Body of pancreas (tissue), 4 donors: ENCODE results near the gene NFYB. TPM values are rescaled to one million over a fixed set of nuclear protein-coding genes. Genes with fewer than 3 reads are reported as not detected.
A peak's percentile ranks its signal among the peaks of the same experiment; 100 is the strongest.

Experiments
- ATAC-seq: fragments of 150-250 bp; one replicate; pipeline ENCODE4 v1.9.1; 2016
- DNase-seq, 4 donors: peaks; one replicate each; pipeline ENCODE4 v3.0.0-alpha.2; 2019
- H3K27ac ChIP-seq, 4 donors: fragments of 200-600 bp; sonication (generic); 1 replicate in 3 of 4; 2 replicates in 1 of 4; pipeline versions ENCODE4 v1.5.1 to v1.6.1; 2016 to 2019; ENCODE audit warnings: mild to moderate bottlenecking in 1 of 4, mixed read lengths in 1 of 4, moderate library complexity in 1 of 4
- H3K27me3 ChIP-seq, 2 donors: fragments of 200-600 bp; sonication (generic); one replicate each; pipeline ENCODE4 v1.6.0; 2016; ENCODE audit warnings: mild to moderate bottlenecking in 1 of 2
- H3K36me3 ChIP-seq, 2 donors: fragments of 200-600 bp; sonication (generic); replicated peaks in 1 of 2; 2 replicates each; pipeline ENCODE4 v1.5.1; 2016; ENCODE audit warnings: low read depth in 2 of 2; ENCODE audit not compliant: insufficient read depth in 1 of 2
- H3K4me1 ChIP-seq: fragments of 200-600 bp; sonication (generic); one replicate; pipeline ENCODE4 v1.6.0; 2016
- H3K4me3 ChIP-seq, 2 donors: fragments of 200-600 bp; sonication (generic); 1 replicate in 1 of 2; 2 replicates in 1 of 2; pipeline ENCODE4 v1.5.1; 2016 to 2019
- H3K9me3 ChIP-seq, 3 donors: fragments of 200-600 bp; sonication (generic); 1 replicate in 2 of 3; 2 replicates in 1 of 3; pipeline ENCODE4 v1.5.1; 2016
- CTCF ChIP-seq, 7 experiments: fragments of 450-650 bp in 4 of 7; fragments of 200-600 bp in 3 of 7; sonication (generic) in 3 of 7; IDR thresholded peaks; one replicate each; pipeline ENCODE4 v1.5.1; 2016 to 2019; ENCODE audit warnings: antibody characterized with exemption in 7 of 7
- POLR2A ChIP-seq, 3 donors: fragments of 450-650 bp; IDR thresholded peaks; one replicate each; pipeline ENCODE4 v1.6.1; 2016; ENCODE audit warnings: antibody characterized with exemption in 3 of 3, mild to moderate bottlenecking in 2 of 3
- WGBS, 2 donors: methylation state at CpG; one replicate each; pipeline ENCODE4 v1.1.5; 2017; 5-methylcytosine and 5-hydroxymethylcytosine counted together
- intact Hi-C: fragments of 100-400 bp; cut with DNase I; formaldehyde crosslinking; loops from one replicate; pipeline ENCODE4 v1.15.1; 2023
- total RNA-seq, 2 donors: library from RNA; depleted of rRNA; stranded (reverse); fragments of >200 nt; gene quantifications; one replicate each; pipeline ENCODE4 v1.1.0, GENCODE V29; 2016

NFYB gene
- total RNA-seq, 2 donors from 2014 or later: 15.2 to 15.6 TPM

- H3K4me3 ChIP-seq: no peak overlapping the region
- H3K27ac ChIP-seq: peak overlapping the region in 2 of 4 donors; percentile 64 to 65
- H3K9me3 ChIP-seq: no peaks in the 10 kb centered on the region
- peaks cover 30% of the 10 kb centered on the region for H3K4me1 ChIP-seq
- intact Hi-C loops: no loop called here
- H3K27me3 ChIP-seq: no peaks in the 10 kb centered on the region
- 92 to 96% methylated on average over 7 of the region's 7 CpGs for WGBS, 2 donors
- no peaks in the 10 kb centered on the region for H3K36me3 ChIP-seq
- no peak for ATAC-seq
- no peak for DNase-seq
- no peak for TF ChIP-seq CTCF (IDR thresholded peaks at IDR 0.05)
- no peak for TF ChIP-seq POLR2A (IDR thresholded peaks at IDR 0.05)
Measured at GRCh38 chr12:104138797-104139152, 765 bp upstream of the NFYB start.

GRCh38 chr12:104137001-104137901 lies 759 bp downstream of the NFYB start:
- intact Hi-C loops: no loop called here
- peak; percentile 10 for ATAC-seq
- Histone ChIP-seq H3K4me1 (peaks cover 40% of the 10 kb centered on the region), H3K36me3 (no peaks in the 10 kb centered on the region), H3K9me3 (no peaks in the 10 kb centered on the region), H3K27me3 (no peaks in the 10 kb centered on the region), H3K4me3 (peak overlapping the region; percentile 45 to 51), H3K27ac (peak overlapping the region; percentile 86 to 90 (median 88))
- peak; percentile 44 to 54 (median 46) for DNase-seq
- WGBS, 2 donors: 0 to 1% methylated on average over 17 to 74 of the region's 78 CpGs
- TF ChIP-seq POLR2A (IDR thresholded peaks at IDR 0.05) (peak in 2 of 3 donors; percentile 39 to 50), CTCF (IDR thresholded peaks at IDR 0.05) (no peak)

DNA sequence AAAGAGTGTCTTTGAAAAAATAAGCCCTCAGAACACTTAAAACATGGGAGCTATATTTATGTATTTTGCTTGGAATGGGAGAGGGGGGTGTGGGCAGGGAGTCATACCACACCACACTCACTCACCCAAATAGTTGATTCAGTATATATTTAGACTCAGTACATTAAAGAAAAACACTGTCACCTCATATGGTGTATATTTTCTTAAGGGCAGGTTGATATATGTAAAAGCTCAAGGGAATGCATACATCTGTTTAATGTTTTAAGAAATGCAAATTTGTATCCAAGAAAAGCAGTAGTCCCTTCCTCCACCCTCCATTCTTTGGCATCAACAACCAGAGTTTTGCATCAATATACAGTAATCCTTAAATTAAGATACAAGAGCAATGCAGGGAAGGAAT lies 1.4 kb downstream of the NFYB start:
- no peak for TF ChIP-seq POLR2A (IDR thresholded peaks at IDR 0.05)
- TF ChIP-seq CTCF (IDR thresholded peaks at IDR 0.05): no peak
- ATAC-seq: no peak
- no peaks in the 10 kb centered on the region for H3K36me3 ChIP-seq
- no peak for DNase-seq
- intact Hi-C loops: no loop called here
- no peaks in the 10 kb centered on the region for H3K9me3 ChIP-seq
- H3K4me1 ChIP-seq: peaks cover 46% of the 10 kb centered on the region
- H3K27ac ChIP-seq: peak overlapping the region in 2 of 4 donors; percentile 87 to 88
- no peaks in the 10 kb centered on the region for H3K27me3 ChIP-seq
- H3K4me3 ChIP-seq: peak overlapping the region in 1 of 2 donors; percentile 51

GRCh38 chr12:104134882-104135281 lies 3.1 kb downstream of the NFYB start:
- H3K27ac ChIP-seq: no peak overlapping the region
- no peak for DNase-seq
- no peak overlapping the region for H3K4me3 ChIP-seq
- ATAC-seq: no peak
- H3K36me3 ChIP-seq: no peaks in the 10 kb centered on the region
- peaks cover 51% of the 10 kb centered on the region for H3K4me1 ChIP-seq
- H3K9me3 ChIP-seq: no peaks in the 10 kb centered on the region
- no peaks in the 10 kb centered on the region for H3K27me3 ChIP-seq
- TF ChIP-seq POLR2A (IDR thresholded peaks at IDR 0.05) (no peak), CTCF (IDR thresholded peaks at IDR 0.05) (no peak)
- WGBS, 2 donors: 90 to 100% methylated on average over 1 of the region's 1 CpG
- intact Hi-C loops: no loop called here

- intact Hi-C loops: no loop called here
- H3K27ac ChIP-seq: no peak overlapping the region
- no peaks in the 10 kb centered on the region for H3K9me3 ChIP-seq
- H3K36me3 ChIP-seq: no peaks in the 10 kb centered on the region
- no peak overlapping the region for H3K4me3 ChIP-seq
- no peak for DNase-seq
- H3K27me3 ChIP-seq: no peaks in the 10 kb centered on the region
- 97 to 100% methylated on average over 1 of the region's 1 CpG for WGBS, 2 donors
- H3K4me1 ChIP-seq: peaks cover 51% of the 10 kb centered on the region
- ATAC-seq: no peak
- TF ChIP-seq POLR2A (IDR thresholded peaks at IDR 0.05) (no peak), CTCF (IDR thresholded peaks at IDR 0.05) (no peak)
Measured at GRCh38 chr12:104133866-104134265, 4.1 kb downstream of the NFYB start.
